ENCODE measurements around the gene THUMPD1. TPM values are rescaled to one million over a fixed set of nuclear protein-coding genes. Genes with fewer than 3 reads are reported as not detected.

Gene THUMPD1
- total and polyA plus RNA-seq, 2 of the 8 experiments (the other 6 are each of a cell fraction or from before 2014, with no cell fraction given) = 31.6 to 49.4 TPM

GRCh38 chr16:20744922-20745440 lies 3.4 kb upstream of the THUMPD1 start:
- no peaks in the 10 kb centered on the region for H3K27me3 ChIP-seq (replicated peaks in 1 of 4; ENCODE audit: control insufficient read depth in 3 of 4, extremely low read depth in 1 of 4, insufficient read depth in 3 of 4, low read length in 3 of 4)
- TF ChIP-seq EP300 (IDR thresholded peaks at IDR 0.05; ENCODE audit: borderline replicate concordance in 1 of 2, low read depth in 2 of 2, low read length in 2 of 2) = no peak
- no peak for TF ChIP-seq TAF7 (optimal IDR thresholded peaks at IDR 0.05; ENCODE audit: borderline replicate concordance, low read depth, low read length)
- no peak for TF ChIP-seq SRF (IDR thresholded peaks at IDR 0.05; ENCODE audit: low read depth, low read length)
- no peak for TF ChIP-seq BCL11A (IDR thresholded peaks at IDR 0.05; ENCODE audit: low read depth in 2 of 2, low read length in 2 of 2)
- TF ChIP-seq CBX5 (IDR thresholded peaks at IDR 0.05; ENCODE audit: low read depth, low read length) = no peak
- TF ChIP-seq RFX5 (IDR thresholded peaks at IDR 0.05; ENCODE audit: borderline replicate concordance, low read depth, low read length) = no peak
- TF ChIP-seq TCF12 (IDR thresholded peaks at IDR 0.05; ENCODE audit: low read depth, low read length) = no peak
- no peak for TF ChIP-seq CHD1 (IDR thresholded peaks at IDR 0.05; ENCODE audit: low read depth, low read length)
- no peak for TF ChIP-seq CBX8 (IDR thresholded peaks at IDR 0.05; ENCODE audit: borderline replicate concordance, low read depth, low read length)
- no peak for TF ChIP-seq FOSL1 (IDR thresholded peaks at IDR 0.05; ENCODE audit: insufficient read depth, low read depth, low read length)
- no peak for TF ChIP-seq KDM5A (IDR thresholded peaks at IDR 0.05; ENCODE audit: low read length)
- TF ChIP-seq KDM1A (IDR thresholded peaks at IDR 0.05; ENCODE audit: borderline replicate concordance, low read length) = no peak
- no peak for TF ChIP-seq RAD21 (IDR thresholded peaks at IDR 0.05 in 1 of 2, conservative IDR thresholded peaks at IDR 0.05 in 1 of 2; ENCODE audit: low read depth in 2 of 2, low read length in 2 of 2)
- TF ChIP-seq SP2 (IDR thresholded peaks at IDR 0.05; ENCODE audit: low read length) = no peak

More at GRCh38 chr16:20744922-20745440, 3.4 kb upstream of the THUMPD1 start:
- H3K79me1 ChIP-seq (ENCODE audit: low read depth, low read length) = peaks cover 3% of the 10 kb centered on the region
- no peak overlapping the region for H3K4ac ChIP-seq (replicated peaks; ENCODE audit: insufficient read length, low read depth, low read length)
- no peak overlapping the region for H3K14ac ChIP-seq (ENCODE audit: insufficient read length)
- no peak overlapping the region for H3K4me2 ChIP-seq (ENCODE audit: insufficient read depth in 1 of 2, low read depth in 2 of 2, low read length in 2 of 2)
- H2BK12ac ChIP-seq (ENCODE audit: low read depth, low read length) = no peak overlapping the region
- no peak overlapping the region for H3K18ac ChIP-seq (ENCODE audit: extremely low read depth, low read length)
- ChIA-PET CTCF (ENCODE audit: partially characterized antibody) (no interaction called here), POLR2A (ENCODE audit: partially characterized antibody) (no interaction called here)
- H2BK120ac ChIP-seq (replicated peaks; ENCODE audit: low read depth, low read length) = no peak overlapping the region
- no peak overlapping the region for H3K9ac ChIP-seq (replicated peaks in 1 of 4; ENCODE audit: extremely low read depth in 1 of 4, low read depth in 3 of 4, low read length in 3 of 4)
- H3K4me3 ChIP-seq (ENCODE audit: extremely low read depth in 1 of 4, insufficient read depth in 2 of 4, low read depth in 3 of 4, low read length in 4 of 4) = no peak overlapping the region
- H4K91ac ChIP-seq (replicated peaks; ENCODE audit: insufficient read length, low read length) = no peak overlapping the region
- H2AFZ ChIP-seq (ENCODE audit: low read length) = no peak overlapping the region
- H4K20me1 ChIP-seq (replicated peaks in 1 of 2; ENCODE audit: control insufficient read depth in 1 of 2, insufficient read depth in 2 of 2, low read length in 2 of 2) = peaks cover 2 to 8% of the 10 kb centered on the region in 2 experiments
- H3K27ac ChIP-seq (ENCODE audit: low read depth, low read length) = no peak overlapping the region
- no peak overlapping the region for H2BK5ac ChIP-seq (ENCODE audit: low read depth, low read length)
- H2BK15ac ChIP-seq (ENCODE audit: low read length) = no peak overlapping the region
- H3K56ac ChIP-seq (replicated peaks; ENCODE audit: insufficient read length, low read depth, low read length) = no peak overlapping the region
- H3K23me2 ChIP-seq (ENCODE audit: low read depth, low read length) = peaks cover 3% of the 10 kb centered on the region; the same call in 1 of the 2 replicates
- no peaks in the 10 kb centered on the region; a peak in 2 of 7 replicates for H3K4me1 ChIP-seq (replicated peaks in 1 of 4; ENCODE audit: control insufficient read depth in 3 of 4, insufficient read depth in 4 of 4, low read length in 3 of 4)
- H3K23ac ChIP-seq (ENCODE audit: insufficient read length) = no peak overlapping the region
- no peak overlapping the region for H4K5ac ChIP-seq (ENCODE audit: insufficient read length, low read depth, low read length)
- no peak overlapping the region for H4K8ac ChIP-seq (ENCODE audit: extremely low read depth, insufficient read depth, low read length)
- 89% methylated on average over 7 of the region's 7 CpGs; no CpG with 5 or more reads in 1 of the 2 experiments for WGBS, 2 experiments (ENCODE audit: extremely low coverage in 1 of 2, insufficient coverage in 1 of 2, insufficient read length in 1 of 2, insufficient replicate concordance in 2 of 2, low coverage in 1 of 2, low lambda C conversion rate in 2 of 2, missing lambda C conversion rate in 1 of 2)
- DNase-seq (ENCODE audit: low read depth in 1 of 2, low spot score in 2 of 2) = no peak
- H3K36me3 ChIP-seq (ENCODE audit: control insufficient read depth in 2 of 4, insufficient read depth in 4 of 4, low read length in 3 of 4) = no peaks in the 10 kb centered on the region
- no peak overlapping the region for H2AK5ac ChIP-seq (ENCODE audit: low read depth, low read length)
- FAIRE-seq = no peak
- no peak overlapping the region for H2BK20ac ChIP-seq (ENCODE audit: low read length)
- peaks cover 7 to 12% of the 10 kb centered on the region in 2 experiments for H3K79me2 ChIP-seq (ENCODE audit: control insufficient read depth in 1 of 2, insufficient read depth in 2 of 2, low read length in 2 of 2)
- peaks cover 13 to 15% of the 10 kb centered on the region in 2 experiments; a peak in 3 of 4 replicates for H3K9me3 ChIP-seq (ENCODE audit: insufficient read depth in 2 of 2, low read depth in 1 of 2, low read length in 1 of 2)
